HEK293T (cell line): ENCODE results near the gene GLT6D1.

ENCODE experiments used
- CTCF ChIA-PET: fragments of 350-600 bp; formaldehyde crosslinking; extraction: SDS; loops from one replicate; lab custom pipeline; 2021; ENCODE audit warnings: antibody characterized with exemption, inconsistent platforms; lab: Yijun Ruan, JAX
- POLR2A ChIA-PET: fragments of 350-600 bp; formaldehyde crosslinking; extraction: SDS; loops from one replicate; lab custom pipeline; 2020; ENCODE audit warnings: antibody characterized with exemption, inconsistent platforms; lab: Yijun Ruan, JAX
- DNase-seq: peaks from one replicate; pipeline ENCODE4 v3.0.0; 2012; ENCODE audit warnings: mixed read lengths; ENCODE audit errors: extremely low spot score
- ARNT ChIP-seq: fragments of 450-650 bp; IDR thresholded peaks from 2 replicates; pipeline ENCODE4 v1.6.1; 2017; ENCODE audit warnings: mild to moderate bottlenecking
- BHLHE40 ChIP-seq: fragments of 450-650 bp; IDR thresholded peaks from 2 replicates; pipeline ENCODE4 v1.6.1; 2016; ENCODE audit warnings: mild to moderate bottlenecking, moderate library complexity, borderline replicate concordance
- CTBP1 ChIP-seq: fragments of 450-650 bp; IDR thresholded peaks from 2 replicates; pipeline ENCODE4 v1.6.1; 2016; ENCODE audit warnings: borderline replicate concordance
- ELF4 ChIP-seq: fragments of 450-650 bp; IDR thresholded peaks from 2 replicates; pipeline ENCODE4 v1.6.1; 2017; ENCODE audit warnings: antibody characterized with exemption
- FOXA1 ChIP-seq: fragments of 450-650 bp; IDR thresholded peaks from 2 replicates; pipeline ENCODE4 v1.6.1; 2016; ENCODE audit warnings: mild to moderate bottlenecking
- FOXK2 ChIP-seq: fragments of 450-650 bp; IDR thresholded peaks from 2 replicates; pipeline ENCODE4 v1.6.1; 2016; ENCODE audit warnings: mild to moderate bottlenecking
- FOXM1 ChIP-seq: fragments of 450-650 bp; IDR thresholded peaks from 2 replicates; pipeline ENCODE4 v1.6.1; 2017; ENCODE audit warnings: mild to moderate bottlenecking, borderline replicate concordance
- HDGF ChIP-seq: fragments of 450-650 bp; IDR thresholded peaks from 2 replicates; pipeline ENCODE4 v1.6.1; 2017; ENCODE audit warnings: antibody characterized with exemption, borderline replicate concordance
- L3MBTL2 ChIP-seq: fragments of 450-650 bp; conservative IDR thresholded peaks from 2 replicates; pipeline ENCODE4 v1.6.1; 2016; ENCODE audit warnings: mild to moderate bottlenecking
- LEF1 ChIP-seq: fragments of 450-650 bp; IDR thresholded peaks from 2 replicates; pipeline ENCODE4 v1.6.1; 2017; ENCODE audit warnings: mild to moderate bottlenecking, borderline replicate concordance
- NFRKB ChIP-seq: fragments of 450-650 bp; IDR thresholded peaks from 2 replicates; pipeline ENCODE4 v1.6.1; 2016; ENCODE audit warnings: mild to moderate bottlenecking, moderate library complexity
- PKNOX1 ChIP-seq: fragments of 450-650 bp; IDR thresholded peaks from 2 replicates; pipeline ENCODE4 v1.6.1; 2016
- SP1 ChIP-seq: fragments of 450-650 bp; IDR thresholded peaks from 2 replicates; pipeline ENCODE4 v1.6.1; 2017
- SUZ12 ChIP-seq: fragments of 450-650 bp; IDR thresholded peaks from 2 replicates; pipeline ENCODE4 v1.6.1; 2016; ENCODE audit warnings: mild to moderate bottlenecking
- TARDBP ChIP-seq: fragments of 450-650 bp; IDR thresholded peaks from 2 replicates; pipeline ENCODE4 v1.6.1; 2016
- ZNF384 ChIP-seq: fragments of 450-650 bp; IDR thresholded peaks from 2 replicates; pipeline ENCODE4 v1.6.1; 2016

GLT6D1 gene

GRCh38 chr9:135611875-135612209 is 27.5 kb downstream of the GLT6D1 start:
- DNase-seq, result no peak
- CTCF ChIA-PET, result no interaction called here
- TF ChIP-seq NFRKB, result no peak
- no peak for TF ChIP-seq SP1
- TF ChIP-seq FOXM1, result no peak
- no peak for TF ChIP-seq PKNOX1
- TF ChIP-seq TARDBP, result no peak
- no peak for TF ChIP-seq FOXA1
- no peak for TF ChIP-seq LEF1
- TF ChIP-seq BHLHE40, result no peak
- TF ChIP-seq HDGF, result no peak
- no peak for TF ChIP-seq ZNF384
- no peak for TF ChIP-seq FOXK2
- no peak for TF ChIP-seq ARNT
- TF ChIP-seq SUZ12, result no peak
- TF ChIP-seq CTBP1, result no peak
- POLR2A ChIA-PET, result no interaction called here

GRCh38 chr9:135611142-135611874 is 28.0 kb downstream of the GLT6D1 start:
- CTCF ChIA-PET, result no interaction called here

GRCh38 chr9:135610290-135611141 is 28.8 kb downstream of the GLT6D1 start:
- TF ChIP-seq SP1 (no peak), SUZ12 (no peak), CTBP1 (no peak)
- ChIA-PET POLR2A (no interaction called here), CTCF (no interaction called here)
- no peak for DNase-seq

More at GRCh38 chr9:135611142-135611874, 28.0 kb downstream of the GLT6D1 start:
- DNase-seq, result no peak
- POLR2A ChIA-PET, result no interaction called here
- TF ChIP-seq FOXM1 (no peak), ZNF384 (no peak), SUZ12 (no peak), FOXK2 (no peak), ELF4 (no peak)

GRCh38 chr9:135609366-135609955 is 29.9 kb downstream of the GLT6D1 start:
- POLR2A ChIA-PET, result no interaction called here
- no peak for DNase-seq
- CTCF ChIA-PET, result no interaction called here
- TF ChIP-seq ELF4 (no peak), FOXK2 (no peak), TARDBP (no peak), CTBP1 (no peak), HDGF (no peak), PKNOX1 (no peak), FOXM1 (no peak), LEF1 (no peak), FOXA1 (no peak), SP1 (no peak)

GRCh38 chr9:135608999-135609317 is 30.4 kb downstream of the GLT6D1 start:
- ChIA-PET POLR2A (no interaction called here), CTCF (no interaction called here)
- no peak for TF ChIP-seq SUZ12
- DNase-seq, result no peak

- POLR2A ChIA-PET, result no interaction called here
- TF ChIP-seq PKNOX1 (no peak), ELF4 (no peak), HDGF (no peak), ZNF384 (no peak), NFRKB (no peak), SP1 (no peak), FOXK2 (no peak), LEF1 (no peak), FOXA1 (no peak), L3MBTL2 (no peak), CTBP1 (no peak), FOXM1 (no peak)
- CTCF ChIA-PET, result no interaction called here
- no peak for DNase-seq
These were observed 30.9 kb downstream of the GLT6D1 start for GRCh38 chr9:135608294-135608998.
